Muscle of leg (tissue), 11 donors: ENCODE data around the gene DEFB123. TPM values are rescaled to one million over a fixed set of nuclear protein-coding genes. Genes with fewer than 3 reads are reported as not detected.
A peak's percentile ranks its signal among the peaks of the same experiment; 100 is the strongest.

Source experiments
- DNase-seq: peaks from one replicate; pipeline ENCODE4 v3.0.0; 2013
- H3K27ac ChIP-seq: one replicate; pipeline ENCODE4 v1.5.1; 2013; ENCODE audit warnings: mild to moderate bottlenecking, low read length, control low read depth
- H3K27me3 ChIP-seq: one replicate; pipeline ENCODE4 v1.6.1; 2013; ENCODE audit warnings: low read length; ENCODE audit not compliant: control insufficient read depth, insufficient read depth
- H3K36me3 ChIP-seq: one replicate; pipeline ENCODE4 v1.6.1; 2013; ENCODE audit warnings: low read length; ENCODE audit not compliant: control insufficient read depth, insufficient read depth
- H3K4me1 ChIP-seq: one replicate; pipeline ENCODE4 v1.6.1; 2013; ENCODE audit warnings: low read length; ENCODE audit not compliant: control insufficient read depth, insufficient read depth
- H3K4me3 ChIP-seq: one replicate; pipeline ENCODE4 v1.5.1; 2013; ENCODE audit warnings: low read length, control low read depth
- H3K9me3 ChIP-seq: replicated peaks from 2 replicates; pipeline ENCODE4 v1.6.1; 2013; ENCODE audit warnings: low read depth, low read length; ENCODE audit not compliant: control insufficient read depth
- WGBS: methylation state at CpG from one replicate; pipeline ENCODE4 v1.1.5; 2013; ENCODE audit warnings: missing lambda C conversion rate; ENCODE audit not compliant: insufficient coverage; 5-methylcytosine and 5-hydroxymethylcytosine counted together
- polyA plus RNA-seq, 8 donors: library from polyadenylated mRNA; unstranded; fragments of 120-200 nt; gene quantifications; one replicate each; pipeline versions ENCODE4 v1.2.1 to v1.2.3, GENCODE V29; 2013; ENCODE audit warnings: inconsistent platforms in 1 of 8, low replicate concordance in 1 of 8; ENCODE audit not compliant: insufficient read length in 8 of 8, insufficient read depth in 1 of 8
- total RNA-seq: library from RNA; stranded (reverse); fragments of 120-200 nt; gene quantifications from one replicate; pipeline ENCODE4 v1.2.4, GENCODE V29; 2013

DEFB123 gene
- total and polyA plus RNA-seq, 9 donors, result not detected

GRCh38 chr20:31473331-31474096, 33.1 kb downstream of the DEFB123 start:
- Histone ChIP-seq H3K9me3 (no peaks in the 10 kb centered on the region), H3K4me1 (peaks cover 29% of the 10 kb centered on the region), H3K4me3 (no peak overlapping the region), H3K36me3 (peaks cover 4% of the 10 kb centered on the region), H3K27me3 (peaks cover 19% of the 10 kb centered on the region), H3K27ac (no peak overlapping the region)
- 82% methylated on average over 3 of the region's 5 CpGs for WGBS
- no peak for DNase-seq

- Histone ChIP-seq H3K36me3 (peaks cover 4% of the 10 kb centered on the region), H3K4me1 (peaks cover 29% of the 10 kb centered on the region), H3K9me3 (no peaks in the 10 kb centered on the region), H3K27me3 (peaks cover 19% of the 10 kb centered on the region), H3K27ac (no peak overlapping the region), H3K4me3 (no peak overlapping the region)
- no CpG with 5 or more reads among the region's 2 CpGs for WGBS
- no peak for DNase-seq
These were observed 33.6 kb downstream of the DEFB123 start for GRCh38 chr20:31474097-31474436.

- Histone ChIP-seq H3K9me3 (no peaks in the 10 kb centered on the region), H3K36me3 (peaks cover 4% of the 10 kb centered on the region), H3K4me3 (peak within 1 kb of the TSS; percentile 56), H3K27me3 (peaks cover 19% of the 10 kb centered on the region), H3K27ac (peak within 1 kb of the TSS; percentile 60), H3K4me1 (peaks cover 29% of the 10 kb centered on the region)
- WGBS, result under 1% methylated on average over 28 of the region's 33 CpGs
- DNase-seq, result peak; percentile 84
These were observed 34.5 kb downstream of the DEFB123 start, which contains the start of the genes DEFB124 and REM1 for GRCh38 chr20:31474758-31475427. DEFB124 (minus strand) TSS chr20:31475127; CDS start chr20:31473013, 2,114 bp downstream. REM1 (plus strand) TSS chr20:31475288; CDS start chr20:31476446, 1,158 bp downstream.

- Histone ChIP-seq H3K9me3 (no peaks in the 10 kb centered on the region), H3K27ac (peak overlapping the region; percentile 60), H3K36me3 (peaks cover 4% of the 10 kb centered on the region), H3K27me3 (peaks cover 19% of the 10 kb centered on the region), H3K4me1 (peaks cover 29% of the 10 kb centered on the region), H3K4me3 (peak overlapping the region; percentile 56)
- WGBS, result under 1% methylated on average over 16 of the region's 29 CpGs
- DNase-seq, result peak; percentile 43
These were observed 35.3 kb downstream of the DEFB123 start for GRCh38 chr20:31475472-31476293.

GRCh38 chr20:31476294-31476585, 35.8 kb downstream of the DEFB123 start:
- Histone ChIP-seq H3K27me3 (peaks cover 19% of the 10 kb centered on the region), H3K27ac (no peak overlapping the region), H3K4me3 (peak overlapping the region; percentile 56), H3K4me1 (peaks cover 29% of the 10 kb centered on the region), H3K9me3 (no peaks in the 10 kb centered on the region), H3K36me3 (peaks cover 4% of the 10 kb centered on the region)
- WGBS, result 33% methylated on average over 5 of the region's 6 CpGs
- peak; percentile 56 for DNase-seq

GRCh38 chr20:31476643-31477215, 36.3 kb downstream of the DEFB123 start:
- Histone ChIP-seq H3K4me3 (no peak overlapping the region), H3K27ac (no peak overlapping the region), H3K9me3 (no peaks in the 10 kb centered on the region), H3K4me1 (peaks cover 29% of the 10 kb centered on the region), H3K27me3 (peaks cover 19% of the 10 kb centered on the region), H3K36me3 (peaks cover 4% of the 10 kb centered on the region)
- DNase-seq, result peak; percentile 55
- 0% methylated on average over 1 of the region's 6 CpGs for WGBS

- peak overlapping the region; percentile 25 for H3K27ac ChIP-seq
- H3K9me3 ChIP-seq, result no peaks in the 10 kb centered on the region
- no peaks in the 10 kb centered on the region for H3K36me3 ChIP-seq
- H3K4me1 ChIP-seq, result peaks cover 19% of the 10 kb centered on the region
- DNase-seq, result peak; percentile 62
- H3K27me3 ChIP-seq, result peaks cover 11% of the 10 kb centered on the region
- WGBS, result 36% methylated on average over 36 of the region's 36 CpGs
- no peak overlapping the region for H3K4me3 ChIP-seq
These were observed 43.6 kb downstream of the DEFB123 start for GRCh38 chr20:31484001-31484400.

- H3K4me3 ChIP-seq, result peak overlapping the region; percentile 24
- 0% methylated on average over 4 of the region's 31 CpGs for WGBS
- peaks cover 19% of the 10 kb centered on the region for H3K4me1 ChIP-seq
- peak overlapping the region; percentile 91 for H3K27ac ChIP-seq
- H3K9me3 ChIP-seq, result no peaks in the 10 kb centered on the region
- H3K27me3 ChIP-seq, result peaks cover 11% of the 10 kb centered on the region
- no peaks in the 10 kb centered on the region for H3K36me3 ChIP-seq
- DNase-seq, result peak; percentile 98
These were observed 45.3 kb downstream of the DEFB123 start for GRCh38 chr20:31485450-31486339.

GRCh38 chr20:31488115-31488514, 47.7 kb downstream of the DEFB123 start:
- Histone ChIP-seq H3K27ac (no peak overlapping the region), H3K27me3 (peaks cover 11% of the 10 kb centered on the region), H3K9me3 (no peaks in the 10 kb centered on the region), H3K4me1 (peaks cover 19% of the 10 kb centered on the region), H3K4me3 (no peak overlapping the region), H3K36me3 (no peaks in the 10 kb centered on the region)
- peak; percentile 60 for DNase-seq
- WGBS, result 78% methylated on average over 1 of the region's 2 CpGs
